NB4 (cell line): Measurements from ENCODE around the gene PTH2R.
A peak's percentile ranks its signal among the peaks of the same experiment; 100 is the strongest.
"Not testable (repeated sequence)": the region's sequence is repeated elsewhere in the genome, so short reads cannot be mapped to it uniquely, and the experiment has no call there.

Experiments used
- DNase-seq: peaks from one replicate; pipeline ENCODE4 v3.0.0; 2010; ENCODE audit warnings: low read depth
- H3K4me3 ChIP-seq: one replicate; pipeline ENCODE4 v1.5.1; 2011; ENCODE audit warnings: mild to moderate bottlenecking, low read depth, low read length, moderate library complexity
- MYC ChIP-seq: IDR thresholded peaks from 2 replicates; pipeline ENCODE4 v1.6.1; 2011; ENCODE audit warnings: low read depth, low read length
- POLR2A ChIP-seq: IDR thresholded peaks from 2 replicates; pipeline ENCODE4 v1.6.1; 2011; ENCODE audit warnings: mild to moderate bottlenecking; ENCODE audit not compliant: insufficient read length; ENCODE audit errors: extremely low read depth
- TF ChIP-seq, protein P1 (sequence below): IDR thresholded peaks from 2 replicates; pipeline ENCODE4 v1.6.1; 2011; ENCODE audit warnings: low read depth, low read length
- TF ChIP-seq, protein P2 (sequence below): IDR thresholded peaks from one replicate; pipeline ENCODE4 v1.5.1; 2012; ENCODE audit warnings: low read depth, low read length

Gene PTH2R

DNA sequence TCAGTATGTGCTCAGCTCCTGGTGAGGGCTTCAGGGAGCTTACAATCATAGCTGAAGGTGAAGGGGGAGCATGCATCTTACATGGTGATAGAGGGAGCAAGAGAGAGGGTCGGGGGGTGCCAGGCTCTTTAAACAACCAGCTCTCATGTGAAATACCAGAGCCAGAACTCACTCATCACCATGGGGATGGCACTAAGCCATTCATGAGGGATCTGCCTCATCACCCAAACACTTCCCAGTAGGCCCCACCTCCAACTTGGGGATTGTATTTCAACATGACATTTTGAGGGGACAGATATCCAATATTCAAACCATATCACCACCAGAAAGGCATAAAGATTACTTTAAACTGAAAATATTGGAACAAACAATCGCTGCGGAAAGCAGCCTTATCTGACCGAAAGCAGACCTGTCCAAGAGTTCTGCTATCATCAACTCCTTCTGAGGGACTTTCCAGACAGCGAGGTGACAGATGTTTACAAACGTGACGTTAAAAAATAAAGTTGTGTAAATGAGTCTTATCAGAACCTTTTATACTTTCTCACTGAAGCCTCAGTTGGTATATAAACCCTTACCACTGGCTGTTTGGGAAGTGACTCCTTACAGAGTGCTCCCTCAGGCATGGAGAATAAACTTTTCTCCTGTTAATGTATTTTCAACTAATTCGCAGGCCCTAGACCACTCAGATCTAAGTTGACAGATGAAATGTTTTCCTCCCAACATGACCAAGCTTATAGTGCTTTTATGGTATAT lies 35.5 kb upstream of the PTH2R start:
- DNase-seq: no peak
- H3K4me3 ChIP-seq: no peak overlapping the region
- no peak for TF ChIP-seq POLR2A

DNA sequence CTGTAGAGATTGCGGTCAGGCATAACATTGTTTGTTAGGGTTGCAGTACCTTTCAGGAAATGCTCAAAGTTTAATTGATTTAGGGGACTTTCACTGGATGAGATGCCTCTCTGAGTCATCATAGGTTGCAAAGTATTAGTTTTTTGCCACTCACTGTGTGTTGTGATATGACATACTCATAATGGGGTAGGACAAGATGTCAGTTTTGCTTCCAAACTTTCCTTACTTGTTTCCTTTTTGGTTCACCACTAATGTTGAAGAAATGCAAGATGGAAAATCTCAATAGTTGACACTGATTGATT lies 35.0 kb upstream of the PTH2R start:
- no peak overlapping the region for H3K4me3 ChIP-seq
- TF ChIP-seq, protein P1, sequence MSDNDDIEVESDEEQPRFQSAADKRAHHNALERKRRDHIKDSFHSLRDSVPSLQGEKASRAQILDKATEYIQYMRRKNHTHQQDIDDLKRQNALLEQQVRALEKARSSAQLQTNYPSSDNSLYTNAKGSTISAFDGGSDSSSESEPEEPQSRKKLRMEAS: no peak
- TF ChIP-seq POLR2A: no peak
- TF ChIP-seq, protein P2, sequence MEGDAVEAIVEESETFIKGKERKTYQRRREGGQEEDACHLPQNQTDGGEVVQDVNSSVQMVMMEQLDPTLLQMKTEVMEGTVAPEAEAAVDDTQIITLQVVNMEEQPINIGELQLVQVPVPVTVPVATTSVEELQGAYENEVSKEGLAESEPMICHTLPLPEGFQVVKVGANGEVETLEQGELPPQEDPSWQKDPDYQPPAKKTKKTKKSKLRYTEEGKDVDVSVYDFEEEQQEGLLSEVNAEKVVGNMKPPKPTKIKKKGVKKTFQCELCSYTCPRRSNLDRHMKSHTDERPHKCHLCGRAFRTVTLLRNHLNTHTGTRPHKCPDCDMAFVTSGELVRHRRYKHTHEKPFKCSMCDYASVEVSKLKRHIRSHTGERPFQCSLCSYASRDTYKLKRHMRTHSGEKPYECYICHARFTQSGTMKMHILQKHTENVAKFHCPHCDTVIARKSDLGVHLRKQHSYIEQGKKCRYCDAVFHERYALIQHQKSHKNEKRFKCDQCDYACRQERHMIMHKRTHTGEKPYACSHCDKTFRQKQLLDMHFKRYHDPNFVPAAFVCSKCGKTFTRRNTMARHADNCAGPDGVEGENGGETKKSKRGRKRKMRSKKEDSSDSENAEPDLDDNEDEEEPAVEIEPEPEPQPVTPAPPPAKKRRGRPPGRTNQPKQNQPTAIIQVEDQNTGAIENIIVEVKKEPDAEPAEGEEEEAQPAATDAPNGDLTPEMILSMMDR: no peak
- TF ChIP-seq MYC: no peak
- DNase-seq: no peak

DNA sequence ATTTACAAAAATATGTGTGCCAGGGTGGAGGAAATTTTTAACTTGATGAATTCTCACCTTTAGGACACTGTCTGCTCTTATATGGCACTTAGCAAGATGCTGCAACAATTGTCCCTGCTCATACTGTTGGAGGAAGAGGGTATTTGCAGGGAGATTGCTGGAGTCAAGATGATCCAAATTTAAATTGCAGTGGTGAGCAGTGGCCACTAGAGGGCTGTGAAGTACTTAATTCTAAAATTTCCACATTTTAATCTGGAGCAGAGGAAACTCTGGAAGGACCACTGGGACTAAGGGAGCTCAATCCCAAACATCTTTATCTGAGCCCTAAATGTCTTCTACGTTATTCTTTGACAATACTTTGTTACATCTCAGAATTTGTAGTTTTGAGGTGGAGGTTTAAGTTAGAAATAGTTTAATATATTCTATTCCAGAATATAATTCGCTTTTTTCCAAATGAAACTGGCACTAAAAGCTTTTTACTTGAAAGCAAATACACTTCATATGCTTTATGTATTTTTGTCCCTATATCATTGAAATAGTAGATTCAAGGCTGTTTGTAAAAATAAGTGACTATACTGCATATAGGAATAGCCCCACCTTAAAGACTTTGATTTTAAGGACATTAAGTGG lies 33.0 kb upstream of the PTH2R start:
- TF ChIP-seq, protein P2: peak; percentile 80
- no peak for TF ChIP-seq MYC
- peak; percentile 59 for DNase-seq
- no peak overlapping the region for H3K4me3 ChIP-seq

DNA sequence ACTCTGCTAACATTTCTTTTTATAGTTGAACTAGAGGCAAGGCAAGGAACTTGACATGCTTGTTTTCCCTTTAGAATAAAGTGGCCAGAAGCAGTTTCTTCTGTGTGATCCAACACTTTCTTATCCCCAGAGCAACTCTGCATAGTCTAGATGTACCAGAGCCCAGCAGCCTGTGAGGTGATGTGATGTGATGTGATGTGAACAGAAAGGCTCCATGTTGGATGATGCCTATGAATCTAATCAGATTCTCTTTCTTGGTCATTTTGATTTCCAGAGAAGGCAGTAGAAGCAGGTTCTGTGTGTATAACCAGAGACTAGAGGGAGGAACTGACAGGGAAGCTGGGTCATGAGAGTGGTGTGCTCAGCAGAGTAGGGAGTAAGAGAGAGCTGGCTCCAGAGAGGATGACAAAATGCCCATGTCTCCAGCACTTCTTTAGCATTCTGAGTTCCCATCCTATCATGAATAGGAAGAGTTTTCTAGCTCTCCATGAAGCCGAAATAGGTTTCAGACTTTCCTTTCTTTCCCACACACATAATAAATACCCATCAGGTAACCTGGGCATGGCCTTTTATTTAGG lies 31.0 kb upstream of the PTH2R start:
- no peak for DNase-seq
- TF ChIP-seq, protein P2: no peak
- TF ChIP-seq POLR2A (no peak), MYC (no peak)
- TF ChIP-seq, protein P1: no peak
- no peak overlapping the region for H3K4me3 ChIP-seq

DNA sequence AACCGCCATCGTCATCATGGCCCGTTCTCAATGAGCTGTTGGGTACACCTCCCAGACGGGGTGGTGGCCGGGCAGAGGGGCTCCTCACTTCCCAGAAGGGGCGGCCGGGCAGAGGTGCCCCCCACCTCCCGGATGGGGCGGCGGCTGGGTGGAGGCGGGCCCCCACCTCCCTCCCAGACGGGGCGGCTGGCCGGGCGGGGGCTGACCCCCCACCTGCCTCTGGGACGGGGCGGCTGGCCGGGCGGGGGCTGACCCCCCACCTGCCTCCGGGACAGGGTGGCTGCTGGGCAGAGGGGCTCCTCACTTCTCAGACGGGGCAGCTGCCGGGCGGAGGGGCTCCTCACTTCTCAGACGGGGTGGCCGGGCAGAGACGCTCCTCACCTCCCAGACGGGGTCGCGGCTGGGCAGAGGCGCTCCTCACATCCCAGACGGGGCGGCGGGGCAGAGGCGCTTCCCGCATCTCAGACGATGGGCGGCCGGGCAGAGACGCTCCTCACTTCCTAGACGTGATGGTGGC lies 29.2 kb upstream of the PTH2R start:
- not testable (repeated sequence) for H3K4me3 ChIP-seq, DNase-seq

DNA sequence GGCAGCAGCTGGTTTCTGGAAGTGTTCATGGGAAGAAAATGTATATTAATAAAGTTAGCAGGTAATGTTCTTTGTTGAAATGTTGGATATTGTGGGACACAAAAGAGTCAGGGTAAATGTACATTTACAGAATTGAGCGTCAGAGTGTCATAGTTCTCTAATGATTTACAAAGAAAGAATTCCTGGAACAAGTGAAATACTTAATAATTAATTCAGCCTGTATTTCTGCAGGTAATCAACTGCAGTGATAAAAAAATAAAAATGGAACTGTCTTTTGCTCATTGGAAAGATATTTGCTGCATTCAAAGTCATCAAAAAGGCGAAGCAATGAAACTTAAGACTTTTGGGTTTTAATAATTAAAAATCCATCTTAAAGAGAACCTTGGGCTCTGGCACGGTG lies 27.4 kb upstream of the PTH2R start:
- TF ChIP-seq POLR2A: no peak
- TF ChIP-seq MYC: no peak
- TF ChIP-seq, protein P2: no peak
- TF ChIP-seq, protein P1: no peak
- no peak overlapping the region for H3K4me3 ChIP-seq
- no peak for DNase-seq

DNA sequence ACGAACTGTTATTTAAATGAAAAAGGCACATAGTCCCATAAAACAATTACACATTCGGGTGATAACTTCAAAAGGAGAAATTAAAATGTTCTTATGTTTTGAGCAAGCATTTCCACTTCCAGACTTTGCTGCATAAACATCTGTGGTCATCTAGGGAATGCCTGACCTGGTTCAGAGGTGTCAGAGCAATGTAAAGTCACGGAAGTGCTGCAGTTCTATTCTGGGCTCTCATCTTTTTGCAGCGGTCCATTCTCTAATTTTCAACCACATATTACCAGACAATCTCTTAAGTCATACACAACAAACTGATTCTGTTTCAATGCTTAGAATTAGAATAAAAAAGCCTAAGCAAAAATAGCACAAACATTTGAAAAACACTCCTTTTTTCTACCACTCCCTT lies 22.0 kb upstream of the PTH2R start:
- TF ChIP-seq, protein P1: no peak
- TF ChIP-seq MYC (no peak), POLR2A (no peak)
- TF ChIP-seq, protein P2: no peak
- DNase-seq: no peak
- H3K4me3 ChIP-seq: no peak overlapping the region
